Renal pelvis (tissue), 12 donors: ENCODE measurements around the gene KRTDAP. TPM values are rescaled to one million over a fixed set of nuclear protein-coding genes. Genes with fewer than 3 reads are reported as not detected.

Experiments used
- DNase-seq: peaks from one replicate; pipeline ENCODE4 v3.0.0-alpha.2; 2013
- long read RNA-seq, 16 experiments: transcript quantifications; one replicate each; lab custom pipeline, GENCODE V29; 2026
- polyA plus RNA-seq, 3 donors: library from polyadenylated mRNA; unstranded; fragments of 120-200 nt; gene quantifications; one replicate each; pipeline ENCODE4 v1.2.1, GENCODE V29; 2013; ENCODE audit not compliant: insufficient read length in 3 of 3

Gene KRTDAP, protein sequence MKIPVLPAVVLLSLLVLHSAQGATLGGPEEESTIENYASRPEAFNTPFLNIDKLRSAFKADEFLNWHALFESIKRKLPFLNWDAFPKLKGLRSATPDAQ
- polyA plus RNA-seq: 1 to 10 TPM in 1 of 3 donors, under 1 TPM in 2; 0.48 to 1.6 (median 0.70) TPM
- long read RNA-seq, donor 1: 0 reads
- long read RNA-seq, donor 2: 0 reads
- long read RNA-seq, donor 3: 0 reads
- long read RNA-seq, donor 4: 0 reads
- long read RNA-seq, donor 5: 0 reads
- long read RNA-seq, donor 6: 0 reads
- long read RNA-seq, donor 7: 0 reads
- long read RNA-seq, donor 8, partial matches to known transcripts: 0 of 1 reads
- long read RNA-seq, donor 8, other reads (novel, unspliced or antisense): 0 of 1 reads
- long read RNA-seq, donor 9: 0 reads
- long read RNA-seq, donor 10: 0 reads
- long read RNA-seq, donor 11: 0 reads
- long read RNA-seq, donor 12: 0 reads
- long read RNA-seq, donor 13: 0 reads
- long read RNA-seq, donor 14: 0 reads
- long read RNA-seq, donor 15: 0 reads
- long read RNA-seq, donor 16: 0 reads

DNA sequence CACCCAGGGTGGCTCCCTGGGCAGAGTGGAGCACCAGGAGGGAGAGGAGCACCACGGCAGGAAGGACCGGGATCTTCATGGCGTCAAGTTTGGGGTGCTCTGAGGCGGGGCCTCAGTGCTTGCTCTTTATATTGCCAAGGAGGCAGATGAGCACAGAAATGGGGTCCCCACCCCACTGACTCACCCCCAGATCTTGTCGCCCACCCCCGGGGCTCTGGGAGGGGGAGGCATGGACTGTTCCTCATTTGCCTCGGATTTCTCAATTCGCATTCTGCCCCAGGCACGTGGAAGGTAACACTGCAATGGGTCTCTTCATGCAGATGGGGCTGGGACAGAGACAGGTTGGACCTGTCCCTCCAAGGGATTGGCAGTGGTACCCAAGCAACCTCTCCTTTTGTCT lies at the start of gene KRTDAP:
Gene KRTDAP (minus strand): TSS at position 101 of the 400 bp plus-strand sequence. CDS start 22 bp downstream, at position 79.
- no peak for DNase-seq

DNA sequence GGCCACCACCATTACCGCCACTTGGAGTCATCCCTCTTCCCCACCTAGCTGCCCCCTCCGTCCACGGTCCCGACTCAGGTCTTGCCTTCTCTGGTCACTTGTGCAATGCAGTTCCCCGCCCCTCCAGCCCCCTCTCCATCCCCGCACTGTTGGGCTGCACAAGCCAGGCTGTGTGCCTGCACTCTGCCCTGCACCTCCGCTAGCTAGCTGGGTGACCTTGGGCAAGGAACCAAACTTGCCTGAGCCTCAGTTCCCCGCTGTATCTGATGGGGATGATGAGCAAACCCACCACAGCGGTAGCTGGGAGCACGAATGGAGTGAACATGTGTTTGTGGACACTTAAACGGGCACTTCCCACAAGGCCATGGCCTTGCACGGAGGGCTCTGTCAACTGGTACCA lies 49.6 kb upstream of the KRTDAP start:
- DNase-seq: no peak

DNA sequence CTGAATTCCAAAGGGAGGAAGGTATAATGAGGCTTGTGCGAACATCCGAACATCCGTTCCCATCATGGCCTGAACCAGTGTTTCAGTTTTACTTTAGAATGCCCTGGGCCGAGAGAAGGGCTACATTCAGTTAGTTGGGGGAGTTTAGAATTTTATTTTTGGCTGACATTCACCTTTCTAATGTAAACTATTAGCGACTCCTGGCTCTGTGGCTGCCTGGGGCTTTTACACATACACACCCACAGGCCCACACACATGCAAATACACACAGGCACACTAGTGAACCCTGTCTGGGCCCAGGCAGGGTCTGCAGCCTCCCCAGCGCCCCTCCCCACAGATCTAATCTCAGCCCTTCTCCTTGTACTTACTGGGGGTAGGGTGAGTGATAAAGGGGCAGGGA lies 49.0 kb upstream of the KRTDAP start:
- no peak for DNase-seq

DNA sequence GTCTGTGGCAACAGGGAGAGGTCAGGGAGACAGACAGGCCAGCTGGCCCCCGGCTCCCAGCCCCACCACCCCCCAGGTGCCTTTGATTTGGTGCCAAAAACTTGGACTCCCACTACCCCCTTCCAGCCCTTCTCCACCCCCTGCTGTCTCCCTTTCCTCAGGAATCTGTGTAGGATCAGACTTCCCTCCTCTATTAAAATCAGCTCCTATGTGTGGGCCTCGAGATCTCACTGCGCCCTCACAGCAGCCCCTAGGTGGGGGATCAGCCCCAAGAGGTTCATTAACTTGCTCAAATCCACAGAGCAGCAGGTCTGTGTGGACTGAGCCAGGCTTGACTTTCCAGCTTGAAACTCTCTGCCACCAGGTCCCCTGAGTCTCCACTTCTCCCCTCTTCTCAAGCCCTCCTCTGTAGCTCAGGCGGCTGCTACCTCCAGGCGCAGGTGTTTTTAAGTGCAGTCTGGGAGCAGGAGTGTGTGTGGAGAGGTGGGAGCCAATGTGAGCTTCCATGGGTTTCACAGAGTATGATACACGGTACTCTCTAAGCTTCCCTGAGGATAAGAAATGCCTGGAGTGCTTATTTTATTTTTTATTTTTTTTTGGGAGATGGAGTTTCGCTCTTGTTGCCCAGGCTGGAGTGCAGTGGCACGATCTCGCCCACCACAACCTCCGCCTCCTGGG lies 44.7 kb upstream of the KRTDAP start:
- DNase-seq: no peak

DNA sequence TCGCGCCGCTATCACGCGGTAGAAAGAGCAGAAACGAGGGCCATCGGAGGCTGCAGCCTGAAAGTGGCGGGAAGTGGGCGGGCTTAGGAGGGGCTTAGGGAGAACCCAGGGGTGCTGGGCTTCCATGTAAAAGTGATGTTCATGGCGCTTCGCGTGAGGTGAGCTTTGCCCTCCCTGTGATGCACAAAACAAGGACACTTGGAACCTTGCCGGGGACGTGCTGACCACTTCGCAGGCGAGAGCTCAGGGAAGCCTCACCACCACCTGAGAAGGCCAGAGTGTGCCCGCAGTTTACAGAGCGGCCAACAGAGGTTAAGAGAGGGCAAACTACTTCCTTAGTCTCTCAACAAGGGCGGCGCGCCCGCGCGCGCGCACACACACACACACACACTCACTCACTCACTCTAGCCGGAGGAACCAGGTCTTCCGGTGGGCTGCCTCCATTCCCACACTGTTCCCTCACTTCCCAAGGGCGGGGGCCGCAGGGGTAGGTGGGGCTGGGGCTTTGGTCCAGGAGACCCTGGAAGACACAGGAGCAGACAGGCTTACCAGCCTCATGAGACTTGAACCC lies 43.6 kb upstream of the KRTDAP start:
- DNase-seq: no peak

DNA sequence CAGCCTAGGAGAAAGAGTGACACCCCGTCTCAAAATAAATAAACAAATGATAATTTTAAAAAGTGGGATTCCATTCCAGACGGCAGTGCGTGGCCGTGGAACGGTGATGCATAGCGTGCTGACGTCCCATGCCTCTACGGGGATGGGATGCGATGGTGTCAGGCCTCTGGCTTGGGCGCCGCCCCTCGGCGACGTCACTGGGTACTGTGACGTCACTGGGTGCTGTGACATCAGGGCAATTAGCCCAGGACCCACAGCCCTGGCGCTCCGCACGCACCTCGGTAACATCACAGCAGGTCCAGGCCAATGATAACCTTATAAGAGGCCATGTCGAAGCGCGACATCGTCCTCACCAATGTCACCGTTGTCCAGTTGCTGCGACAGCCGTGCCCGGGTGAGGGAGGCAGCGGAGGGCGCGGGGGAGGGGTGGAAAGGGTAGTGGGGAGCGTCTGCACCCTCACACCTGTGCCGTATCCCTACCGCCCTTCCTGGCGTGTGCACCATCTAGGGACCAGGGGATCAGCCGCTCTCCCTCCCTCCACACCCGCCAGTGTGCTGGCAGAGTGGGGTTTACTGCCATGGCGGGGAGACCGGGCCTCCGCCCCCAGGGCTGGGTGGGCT lies 43.0 kb upstream of the KRTDAP start, which contains the start of gene GAPDHS:
Gene GAPDHS (plus strand): TSS at position 256 of the 621 bp plus-strand sequence. CDS start 72 bp downstream, at position 328.
- no peak for DNase-seq

DNA sequence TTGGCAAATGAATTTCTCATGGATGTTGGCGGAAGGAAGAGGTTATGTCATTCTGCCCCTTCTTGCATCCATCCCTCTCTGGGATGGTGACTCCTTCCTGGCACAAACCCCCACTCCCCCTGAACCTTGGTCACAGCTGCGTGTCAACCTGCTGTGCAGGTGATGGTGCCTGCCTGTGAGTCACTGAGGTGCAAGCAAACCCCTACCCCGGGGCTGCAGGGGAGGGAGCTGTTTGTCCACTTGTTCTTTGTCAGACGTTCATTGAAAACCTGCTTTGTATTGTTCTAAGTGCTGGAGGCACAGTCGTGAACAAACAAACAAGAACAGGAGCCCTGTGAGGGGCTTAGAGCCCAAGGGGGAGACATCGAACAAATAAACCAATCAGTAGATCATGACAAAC lies 41.0 kb upstream of the KRTDAP start:
- no peak for DNase-seq

DNA sequence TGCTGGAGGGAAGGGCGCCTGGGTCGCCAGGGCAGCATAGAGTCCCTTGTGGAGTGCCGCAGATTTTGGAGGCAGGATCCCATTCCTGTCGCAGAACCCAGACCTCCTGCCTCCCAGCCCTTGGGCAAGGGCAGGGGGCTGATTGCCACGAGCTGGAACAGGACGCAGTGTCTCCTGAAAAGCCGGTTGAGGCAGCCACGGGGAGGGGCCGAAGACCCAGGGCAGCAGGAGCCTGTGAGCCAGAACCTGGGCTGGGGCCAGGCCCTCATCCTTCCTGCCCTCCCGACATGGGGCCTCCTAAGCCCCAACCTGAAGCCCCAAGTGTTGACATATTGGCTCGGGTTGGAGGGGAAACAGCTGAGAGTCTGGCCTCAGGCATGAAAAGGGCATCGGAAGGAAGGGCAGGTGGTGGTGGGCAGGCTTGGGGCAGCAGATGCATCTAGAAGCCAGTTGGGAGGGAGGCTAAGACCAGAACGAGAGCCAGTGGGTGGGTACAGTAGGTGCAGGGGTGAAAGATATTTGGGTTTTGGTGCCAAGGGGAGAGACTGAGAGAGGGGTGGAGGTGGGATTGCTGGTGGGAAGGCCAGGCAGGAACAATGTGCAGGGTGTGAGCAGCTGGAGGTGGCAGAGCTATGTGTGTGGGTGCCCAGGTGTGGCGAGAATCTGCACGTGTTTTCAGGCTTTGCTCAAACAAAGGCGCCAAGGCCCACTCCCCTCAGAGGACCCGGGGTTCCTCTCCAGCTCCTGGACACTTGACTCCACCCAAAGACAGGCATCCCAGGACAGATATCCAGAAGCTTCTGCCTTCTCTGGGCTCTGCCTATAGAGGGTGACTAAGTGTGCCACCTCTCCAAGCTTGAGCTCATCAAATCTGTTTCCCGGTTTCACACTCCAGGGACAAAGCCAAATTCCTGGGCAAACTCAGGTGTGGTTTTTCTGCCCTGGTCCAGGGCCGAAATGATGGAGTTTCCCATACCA lies 39.3 kb upstream of the KRTDAP start:
- no peak for DNase-seq

DNA sequence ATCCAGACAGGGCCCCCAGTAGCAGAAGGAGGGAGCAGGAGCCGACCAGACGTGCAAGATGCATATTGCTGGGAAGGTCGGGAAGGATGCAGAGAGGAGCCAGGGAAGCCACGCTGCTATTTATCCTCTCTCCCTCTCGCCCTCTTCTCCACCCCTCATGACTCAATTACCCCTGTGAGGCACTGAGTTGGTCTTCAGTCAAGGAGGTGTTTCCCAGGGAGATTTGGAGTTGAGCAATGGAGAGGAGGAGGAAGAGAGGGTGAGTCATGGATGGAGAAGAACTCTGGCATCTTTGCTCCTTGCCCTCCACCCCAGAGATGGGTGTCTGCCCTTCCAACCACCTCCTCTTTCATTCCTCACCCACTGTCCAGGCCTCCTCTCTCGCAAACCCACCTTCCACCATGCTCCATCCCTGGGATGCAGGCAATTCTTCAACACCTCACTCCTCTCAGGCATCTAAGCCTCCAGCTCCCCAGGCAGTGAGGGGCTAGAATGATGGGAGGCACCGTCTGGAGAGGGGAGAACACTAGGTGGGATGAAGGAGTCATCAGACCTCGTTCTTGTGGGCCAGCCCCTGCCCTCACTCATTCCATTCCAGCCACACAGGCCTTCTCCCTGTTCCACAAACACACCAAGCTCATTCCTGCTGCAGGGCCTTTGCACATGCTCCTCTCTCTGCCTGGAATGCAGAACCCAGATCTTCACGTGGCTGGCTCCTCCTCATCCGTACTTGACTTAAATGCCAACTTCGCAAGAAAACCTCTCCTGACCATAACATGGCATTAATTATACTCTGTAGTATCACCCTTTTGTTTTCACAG lies 38.2 kb upstream of the KRTDAP start, which contains the start of gene SBSN:
Gene SBSN (minus strand): TSS at position 94 of the 821 bp plus-strand sequence. CDS start 30 bp downstream, at position 64.
- no peak for DNase-seq

DNA sequence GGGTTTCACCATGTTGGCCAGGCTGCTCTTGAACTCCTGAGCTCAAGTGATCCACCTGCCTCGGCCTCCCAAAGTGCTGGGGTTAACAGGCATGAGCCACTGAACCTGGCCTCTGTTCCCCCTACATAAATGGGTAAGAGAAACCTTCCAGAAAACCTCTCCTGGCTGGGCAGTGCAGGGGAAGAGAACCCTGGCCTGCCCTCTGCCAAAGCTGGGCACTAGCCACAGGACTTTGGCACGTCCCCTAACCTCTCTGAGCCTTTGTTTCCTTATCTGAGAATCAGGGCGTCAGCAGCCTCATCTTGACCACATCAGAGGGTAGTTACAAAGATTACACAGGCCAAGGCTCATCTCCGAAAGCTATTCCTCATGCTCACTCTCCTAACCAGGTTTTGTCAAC lies 35.6 kb upstream of the KRTDAP start:
- no peak for DNase-seq

DNA sequence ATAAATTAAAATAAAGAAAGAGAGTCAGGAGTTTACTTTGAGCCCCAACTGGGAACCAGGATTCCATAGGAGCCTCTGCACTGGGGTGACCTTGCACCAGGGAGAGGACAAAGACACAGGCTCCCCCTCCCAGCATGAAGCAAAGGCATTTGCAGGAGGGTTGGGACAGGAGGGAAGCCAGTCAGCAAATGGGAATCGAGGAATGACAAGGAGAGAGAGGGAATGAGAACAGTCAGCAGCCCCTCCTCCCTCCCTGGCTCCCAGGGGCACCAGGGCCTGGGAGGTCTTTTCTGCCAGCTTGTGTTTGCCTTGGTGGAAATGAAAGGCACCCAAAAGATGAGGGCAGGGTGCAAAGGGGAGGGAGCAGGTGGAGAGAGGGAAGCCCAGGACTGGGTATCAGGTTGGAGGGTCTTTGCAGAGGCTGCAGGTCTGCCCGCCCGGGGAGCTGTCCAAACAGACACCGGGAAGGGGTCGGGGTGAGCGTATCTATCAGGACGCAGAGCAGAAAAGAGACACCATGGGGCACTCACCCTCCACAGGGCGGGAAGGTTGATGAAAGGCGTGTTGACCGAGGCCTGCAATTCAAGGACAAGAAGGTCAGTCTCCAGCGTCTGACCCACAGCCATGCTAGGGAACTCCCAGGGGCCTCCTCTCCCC lies 34.0 kb upstream of the KRTDAP start:
- DNase-seq: no peak

DNA sequence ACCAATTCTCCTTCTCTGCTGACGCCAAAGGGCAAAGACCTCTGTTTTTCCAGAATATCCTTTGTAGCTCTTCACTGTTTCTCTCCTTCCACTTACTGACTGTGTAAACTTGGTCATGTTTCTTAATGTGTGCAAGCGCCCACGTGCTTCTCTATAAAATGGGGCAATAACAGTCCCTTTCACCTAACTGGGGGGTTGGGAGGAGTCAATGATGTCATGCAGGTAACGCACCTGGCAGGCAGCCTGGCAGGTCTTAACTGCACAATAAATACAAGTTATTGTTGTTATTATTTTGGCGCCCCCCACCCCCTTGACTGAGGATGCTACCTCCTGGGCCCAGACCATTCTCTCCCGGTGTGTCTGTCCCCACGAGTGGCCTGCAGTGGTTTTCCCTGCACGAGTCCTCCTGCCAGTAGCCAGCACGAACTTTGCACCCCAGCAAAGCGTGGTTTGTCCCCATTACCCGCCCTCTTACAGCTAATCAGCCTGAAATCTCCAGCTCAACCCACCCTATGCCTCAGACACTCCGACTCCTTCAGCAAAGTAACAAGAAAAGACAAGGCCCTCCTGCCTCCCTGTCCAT lies 32.6 kb upstream of the KRTDAP start:
- no peak for DNase-seq

DNA sequence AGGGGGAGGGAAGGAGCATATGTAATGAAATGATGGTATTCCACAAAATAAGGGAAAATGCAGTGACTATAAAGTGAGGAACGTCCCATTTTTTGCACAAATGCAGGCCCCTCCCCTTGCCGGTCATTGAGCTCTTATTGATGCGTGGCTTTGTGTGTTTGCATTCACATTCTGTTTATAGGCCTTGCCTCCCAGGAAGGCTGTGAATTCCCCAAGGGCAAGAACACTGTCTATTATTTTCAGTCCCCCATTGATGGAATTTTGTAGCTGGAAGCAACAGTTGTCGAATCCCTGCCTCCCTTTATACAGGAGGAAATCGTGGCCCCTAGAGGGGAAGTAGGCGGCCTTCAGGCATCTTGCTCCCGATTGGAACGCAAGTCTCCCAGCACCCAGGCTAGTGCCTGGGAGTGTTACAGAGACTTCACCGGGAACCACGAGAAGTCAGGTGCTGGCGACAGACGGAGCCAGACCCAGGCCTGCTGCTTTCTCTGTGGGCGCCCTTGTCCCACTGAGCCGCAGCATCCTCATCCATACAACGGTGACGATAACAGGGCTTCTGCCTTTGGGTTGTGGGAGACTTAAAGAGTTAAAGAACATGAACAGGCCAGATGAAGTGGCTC lies 31.0 kb upstream of the KRTDAP start:
- no peak for DNase-seq

DNA sequence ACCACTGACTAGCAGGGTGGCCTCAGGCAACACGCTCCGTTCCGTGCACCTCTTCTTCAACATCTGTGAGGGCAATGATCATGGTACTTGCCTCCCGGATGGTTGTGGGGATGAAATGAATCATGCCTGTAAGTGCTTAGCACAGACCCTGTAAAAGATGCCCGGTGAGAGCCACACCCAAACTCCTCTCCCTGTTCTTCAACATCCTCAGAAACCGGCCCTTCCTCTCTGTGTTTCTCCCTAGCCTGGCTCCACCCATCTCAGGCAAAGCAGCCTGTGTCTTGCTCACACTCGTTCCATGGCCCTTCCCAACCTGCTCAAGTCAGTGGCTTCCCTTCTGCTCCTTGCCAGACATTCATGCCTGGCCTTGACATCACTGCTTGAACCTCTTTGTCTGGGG lies 29.0 kb upstream of the KRTDAP start:
- DNase-seq: no peak

DNA sequence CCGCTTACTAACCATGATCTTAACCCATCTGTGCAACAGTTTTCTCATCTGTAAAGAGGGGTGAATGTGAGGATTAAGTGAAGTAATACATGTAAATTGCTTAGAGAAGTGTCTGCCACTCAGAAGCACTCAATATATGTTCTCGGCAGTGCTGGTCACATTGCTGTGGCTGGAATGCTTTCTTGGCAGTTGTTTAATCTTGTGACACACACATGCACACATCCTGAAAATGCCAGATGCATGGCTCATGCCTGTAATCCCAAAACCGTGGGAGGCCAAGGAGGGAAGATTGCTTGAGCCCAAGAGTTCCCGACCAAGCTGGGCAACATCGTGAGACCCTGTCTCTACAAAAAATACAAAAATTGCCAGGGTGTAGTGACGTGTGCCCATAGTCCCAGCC lies 28.0 kb upstream of the KRTDAP start:
- DNase-seq: no peak

DNA sequence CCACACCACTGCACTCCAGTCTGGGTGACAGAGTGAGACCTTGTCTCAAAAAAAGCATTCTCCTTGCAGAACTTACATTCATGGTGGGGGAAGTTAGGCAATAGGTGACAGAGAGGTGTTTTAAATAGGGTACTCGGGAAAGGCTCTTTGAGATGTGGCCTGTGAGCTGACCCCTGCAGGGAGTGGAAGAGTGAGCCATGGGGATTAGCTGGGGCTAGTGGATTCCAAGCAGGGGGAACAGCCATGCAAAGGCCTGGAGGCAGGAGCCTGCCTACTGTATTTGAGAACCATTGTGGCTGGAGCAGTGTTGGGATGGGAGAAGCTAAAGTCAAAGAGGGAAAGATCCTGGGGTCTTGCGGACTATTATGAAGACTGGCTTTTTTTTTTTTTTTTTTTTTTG lies 27.1 kb upstream of the KRTDAP start:
- no peak for DNase-seq

DNA sequence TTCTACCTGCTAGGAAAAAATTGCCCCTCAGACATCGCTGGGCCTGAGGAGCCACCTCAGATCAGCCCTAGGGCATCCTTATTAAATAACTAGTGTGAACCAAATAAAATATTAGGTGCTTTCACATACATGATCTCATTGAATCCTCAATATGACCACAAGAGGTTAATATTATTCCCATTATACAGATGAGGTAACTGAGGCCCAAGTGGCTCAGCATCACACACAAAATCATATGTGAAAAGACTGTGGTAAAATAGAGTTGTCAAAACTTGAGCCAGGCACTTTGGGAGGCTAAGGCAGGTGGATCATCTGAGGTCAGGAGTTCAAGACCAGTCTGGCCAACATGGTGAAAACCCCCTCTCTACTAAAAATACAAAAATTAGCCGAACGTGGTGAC lies 26.0 kb upstream of the KRTDAP start:
- no peak for DNase-seq

DNA sequence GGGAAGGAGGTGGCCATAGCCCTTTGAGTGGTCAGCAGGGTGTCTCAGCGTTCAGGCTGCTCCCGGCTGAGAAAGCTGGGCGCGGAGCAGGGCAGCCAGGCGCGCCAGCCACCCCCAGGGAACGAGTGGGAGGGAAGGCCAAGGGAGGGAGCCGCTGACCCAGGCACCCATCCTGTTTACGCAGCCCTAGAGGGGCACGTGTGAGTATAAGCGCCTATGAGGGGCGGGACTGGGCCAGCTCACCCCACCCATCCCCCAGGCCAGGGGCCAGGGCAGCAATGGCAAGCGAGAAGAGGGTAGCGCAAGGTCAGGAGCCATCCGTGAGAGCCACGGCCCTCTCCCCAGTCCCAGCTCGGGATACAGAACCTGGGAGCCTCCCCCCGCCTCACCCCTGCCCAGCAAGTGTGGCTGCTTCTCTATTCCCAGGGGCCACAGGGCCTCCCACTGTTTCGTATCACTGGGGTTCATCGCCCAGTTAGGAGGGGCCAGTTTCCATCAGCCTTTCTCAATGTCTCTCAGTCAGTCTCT lies 24.1 kb upstream of the KRTDAP start:
- DNase-seq: peak; percentile 23
